ENCODE measurements around the gene BAIAP2L1. TPM values are rescaled to one million over a fixed set of nuclear protein-coding genes. Genes with fewer than 3 reads are reported as not detected.

The BAIAP2L1 gene
- total RNA-seq, 4 donors from 2014 or later: 17.2 to 28.9 (median 20.7) TPM

DNA sequence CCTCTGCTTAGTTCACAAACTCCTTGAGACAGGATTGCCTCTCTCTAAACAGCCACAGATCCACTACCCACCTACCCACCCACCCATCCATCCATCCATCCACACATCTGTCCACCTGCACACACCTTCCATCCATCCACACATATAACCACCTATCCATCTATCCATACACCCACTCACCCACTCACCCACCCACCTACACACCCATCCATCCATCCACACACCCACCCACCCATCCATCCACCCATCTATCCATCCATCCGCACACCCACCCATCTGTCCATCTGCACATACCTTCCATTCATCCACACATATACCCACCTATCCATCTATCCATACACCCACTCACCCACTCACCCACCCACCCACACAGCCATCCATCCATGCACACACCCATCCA is 158.5 kb downstream of the BAIAP2L1 start:
- intact Hi-C loops (cut with DNase I; ENCODE audit: low total_unique reads): no loop called here
- 91 to 97% methylated on average over 1 of the region's 1 CpG for WGBS, 2 donors
- TF ChIP-seq POLR2A (IDR thresholded peaks at IDR 0.05): no peak
- TF ChIP-seq, protein P1, sequence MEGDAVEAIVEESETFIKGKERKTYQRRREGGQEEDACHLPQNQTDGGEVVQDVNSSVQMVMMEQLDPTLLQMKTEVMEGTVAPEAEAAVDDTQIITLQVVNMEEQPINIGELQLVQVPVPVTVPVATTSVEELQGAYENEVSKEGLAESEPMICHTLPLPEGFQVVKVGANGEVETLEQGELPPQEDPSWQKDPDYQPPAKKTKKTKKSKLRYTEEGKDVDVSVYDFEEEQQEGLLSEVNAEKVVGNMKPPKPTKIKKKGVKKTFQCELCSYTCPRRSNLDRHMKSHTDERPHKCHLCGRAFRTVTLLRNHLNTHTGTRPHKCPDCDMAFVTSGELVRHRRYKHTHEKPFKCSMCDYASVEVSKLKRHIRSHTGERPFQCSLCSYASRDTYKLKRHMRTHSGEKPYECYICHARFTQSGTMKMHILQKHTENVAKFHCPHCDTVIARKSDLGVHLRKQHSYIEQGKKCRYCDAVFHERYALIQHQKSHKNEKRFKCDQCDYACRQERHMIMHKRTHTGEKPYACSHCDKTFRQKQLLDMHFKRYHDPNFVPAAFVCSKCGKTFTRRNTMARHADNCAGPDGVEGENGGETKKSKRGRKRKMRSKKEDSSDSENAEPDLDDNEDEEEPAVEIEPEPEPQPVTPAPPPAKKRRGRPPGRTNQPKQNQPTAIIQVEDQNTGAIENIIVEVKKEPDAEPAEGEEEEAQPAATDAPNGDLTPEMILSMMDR (IDR thresholded peaks at IDR 0.05): no peak
- DNase-seq (ENCODE audit: low spot score in 2 of 2): no peak
- no peak overlapping the region for H3K4me3 ChIP-seq (ENCODE audit: low read depth, poor library complexity, severe bottlenecking)

DNA sequence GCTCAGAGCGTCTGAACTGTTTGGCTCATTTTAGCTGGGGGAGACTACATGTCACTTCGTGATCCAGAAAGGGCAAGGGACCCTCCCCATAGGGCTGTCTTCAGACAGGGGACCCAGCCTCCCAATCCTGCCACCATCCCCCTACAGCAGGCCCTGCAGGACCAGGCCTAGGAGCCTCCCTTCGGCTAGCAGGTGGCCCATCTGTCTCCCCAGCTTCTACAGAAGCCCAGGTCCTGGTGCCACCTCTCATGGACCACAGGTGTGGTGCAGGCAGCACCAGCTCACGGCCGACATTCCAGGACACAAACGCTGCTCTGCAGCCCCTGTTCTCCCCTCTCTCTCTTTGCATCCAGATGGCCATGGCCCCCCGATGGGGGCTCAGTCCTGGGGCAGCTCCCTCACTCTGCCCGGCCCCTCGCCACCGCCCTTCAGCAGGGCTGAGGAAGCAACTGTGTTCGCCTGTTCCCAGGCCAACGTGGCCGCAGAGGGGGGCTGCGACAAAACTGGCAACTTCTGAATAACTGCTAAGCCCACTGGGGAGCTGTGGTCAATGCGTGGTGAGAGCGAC is 159.1 kb downstream of the BAIAP2L1 start:
- no peak for DNase-seq (ENCODE audit: low spot score in 2 of 2)
- intact Hi-C loops (cut with DNase I; ENCODE audit: low total_unique reads): no loop called here
- no peak for TF ChIP-seq POLR2A (IDR thresholded peaks at IDR 0.05)
- TF ChIP-seq, protein P1 (IDR thresholded peaks at IDR 0.05): no peak
- no peak overlapping the region for H3K4me3 ChIP-seq (ENCODE audit: low read depth, poor library complexity, severe bottlenecking)
- 89 to 91% methylated on average over 16 of the region's 16 CpGs for WGBS, 2 donors

Other genes starting within 250 kb of the BAIAP2L1 start
- gene BHLHA15, start 189.7 kb downstream of the BAIAP2L1 start, total RNA-seq: 10 to 100 TPM in 1 of 4 donors, 1 to 10 TPM in 3; 3.7 to 18.5 (median 5.6) TPM
- gene TECPR1, start 148.9 kb downstream of the BAIAP2L1 start, total RNA-seq: 10 to 100 TPM in 3 of 4 donors, 1 to 10 TPM in 1; 8.1 to 18.4 (median 14.2) TPM
- 10 to 100 TPM; 34.2 to 54.2 (median 46.3) TPM for gene BRI3, start 119.4 kb downstream of the BAIAP2L1 start, total RNA-seq
- 10 to 100 TPM in 2 of 4 donors, 1 to 10 TPM in 2; 4.2 to 17.6 (median 10.2) TPM for gene NPTX2, start 216.2 kb upstream of the BAIAP2L1 start, total RNA-seq